ENCODE measurements around the gene GLCCI1. TPM values are rescaled to one million over a fixed set of nuclear protein-coding genes. Genes with fewer than 3 reads are reported as not detected.

GLCCI1 gene
- total RNA-seq, 2 donors from 2014 or later, result 3.4 to 3.8 TPM

- Histone ChIP-seq H3K27ac (no peak overlapping the region), H3K9me3 (no peaks in the 10 kb centered on the region), H3K4me1 (no peaks in the 10 kb centered on the region), H3K36me3 (no peaks in the 10 kb centered on the region), H3K4me3 (no peak overlapping the region), H3K27me3 (no peaks in the 10 kb centered on the region)
- DNase-seq (ENCODE audit: low spot score), result no peak
- no peak for TF ChIP-seq CTCF (IDR thresholded peaks at IDR 0.05)
Observed at GRCh38 chr7:7946486-7946885, 22.1 kb upstream of the GLCCI1 start.

- H3K9me3 ChIP-seq, result no peaks in the 10 kb centered on the region
- no peaks in the 10 kb centered on the region for H3K36me3 ChIP-seq
- H3K4me1 ChIP-seq, result no peaks in the 10 kb centered on the region
- H3K4me3 ChIP-seq, result no peak overlapping the region
- DNase-seq (ENCODE audit: low spot score), result no peak
- H3K27me3 ChIP-seq, result no peaks in the 10 kb centered on the region
- H3K27ac ChIP-seq, result no peak overlapping the region
- no peak for TF ChIP-seq CTCF (IDR thresholded peaks at IDR 0.05)
Observed at GRCh38 chr7:7948232-7948631, 20.4 kb upstream of the GLCCI1 start.

- no peaks in the 10 kb centered on the region for H3K27me3 ChIP-seq
- H3K4me3 ChIP-seq, result no peak overlapping the region
- H3K36me3 ChIP-seq, result no peaks in the 10 kb centered on the region
- no peak for DNase-seq (ENCODE audit: low spot score)
- TF ChIP-seq CTCF (IDR thresholded peaks at IDR 0.05), result no peak
- no peak overlapping the region for H3K27ac ChIP-seq
- H3K4me1 ChIP-seq, result no peaks in the 10 kb centered on the region
- no peaks in the 10 kb centered on the region for H3K9me3 ChIP-seq
Observed at GRCh38 chr7:7953806-7954205, 14.8 kb upstream of the GLCCI1 start.

- DNase-seq (ENCODE audit: low spot score), result no peak
- H3K4me3 ChIP-seq, result no peak overlapping the region
- TF ChIP-seq CTCF (IDR thresholded peaks at IDR 0.05), result no peak
- no peaks in the 10 kb centered on the region for H3K27me3 ChIP-seq
- no peaks in the 10 kb centered on the region for H3K9me3 ChIP-seq
- no peaks in the 10 kb centered on the region for H3K36me3 ChIP-seq
- H3K27ac ChIP-seq, result no peak overlapping the region
- no peaks in the 10 kb centered on the region for H3K4me1 ChIP-seq
Observed at GRCh38 chr7:7956531-7957128, 12.0 kb upstream of the GLCCI1 start.

GRCh38 chr7:7957513-7957912 lies 11.1 kb upstream of the GLCCI1 start:
- no peaks in the 10 kb centered on the region for H3K9me3 ChIP-seq
- H3K36me3 ChIP-seq, result no peaks in the 10 kb centered on the region
- no peak overlapping the region for H3K4me3 ChIP-seq
- no peak for TF ChIP-seq CTCF (IDR thresholded peaks at IDR 0.05)
- no peak for DNase-seq (ENCODE audit: low spot score)
- no peak overlapping the region for H3K27ac ChIP-seq
- no peaks in the 10 kb centered on the region for H3K27me3 ChIP-seq
- H3K4me1 ChIP-seq, result no peaks in the 10 kb centered on the region
